ENCODE data around the gene PRSS37. TPM values are rescaled to one million over a fixed set of nuclear protein-coding genes. Genes with fewer than 3 reads are reported as not detected.

The PRSS37 gene
- total RNA-seq, 1 donor from 2014 or later = not detected

GRCh38 chr7:141876371-141876770 is 35.1 kb upstream of the PRSS37 start:
- no peaks in the 10 kb centered on the region for H3K27me3 Mint-ChIP-seq
- H3K9me3 Mint-ChIP-seq (ENCODE audit: low read depth) = peaks cover 3% of the 10 kb centered on the region
- no peak overlapping the region for H3K27ac Mint-ChIP-seq
- TF ChIP-seq, protein P1, sequence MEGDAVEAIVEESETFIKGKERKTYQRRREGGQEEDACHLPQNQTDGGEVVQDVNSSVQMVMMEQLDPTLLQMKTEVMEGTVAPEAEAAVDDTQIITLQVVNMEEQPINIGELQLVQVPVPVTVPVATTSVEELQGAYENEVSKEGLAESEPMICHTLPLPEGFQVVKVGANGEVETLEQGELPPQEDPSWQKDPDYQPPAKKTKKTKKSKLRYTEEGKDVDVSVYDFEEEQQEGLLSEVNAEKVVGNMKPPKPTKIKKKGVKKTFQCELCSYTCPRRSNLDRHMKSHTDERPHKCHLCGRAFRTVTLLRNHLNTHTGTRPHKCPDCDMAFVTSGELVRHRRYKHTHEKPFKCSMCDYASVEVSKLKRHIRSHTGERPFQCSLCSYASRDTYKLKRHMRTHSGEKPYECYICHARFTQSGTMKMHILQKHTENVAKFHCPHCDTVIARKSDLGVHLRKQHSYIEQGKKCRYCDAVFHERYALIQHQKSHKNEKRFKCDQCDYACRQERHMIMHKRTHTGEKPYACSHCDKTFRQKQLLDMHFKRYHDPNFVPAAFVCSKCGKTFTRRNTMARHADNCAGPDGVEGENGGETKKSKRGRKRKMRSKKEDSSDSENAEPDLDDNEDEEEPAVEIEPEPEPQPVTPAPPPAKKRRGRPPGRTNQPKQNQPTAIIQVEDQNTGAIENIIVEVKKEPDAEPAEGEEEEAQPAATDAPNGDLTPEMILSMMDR (IDR thresholded peaks at IDR 0.05; ENCODE audit: unreplicated experiment) = no peak
- H3K36me3 Mint-ChIP-seq (ENCODE audit: insufficient read depth) = no peaks in the 10 kb centered on the region
- H3K4me3 Mint-ChIP-seq (ENCODE audit: low read depth) = no peak overlapping the region
- no peak for DNase-seq (ENCODE audit: low spot score, unreplicated experiment)
- H3K4me1 Mint-ChIP-seq (ENCODE audit: low read depth) = no peaks in the 10 kb centered on the region

GRCh38 chr7:141875453-141875852 is 34.2 kb upstream of the PRSS37 start:
- H3K27me3 Mint-ChIP-seq = no peaks in the 10 kb centered on the region
- no peak overlapping the region for H3K27ac Mint-ChIP-seq
- DNase-seq (ENCODE audit: low spot score, unreplicated experiment) = no peak
- H3K4me1 Mint-ChIP-seq (ENCODE audit: low read depth) = no peaks in the 10 kb centered on the region
- no peak overlapping the region for H3K4me3 Mint-ChIP-seq (ENCODE audit: low read depth)
- TF ChIP-seq, protein P1 (IDR thresholded peaks at IDR 0.05; ENCODE audit: unreplicated experiment) = no peak
- peaks cover 3% of the 10 kb centered on the region for H3K9me3 Mint-ChIP-seq (ENCODE audit: low read depth)
- H3K36me3 Mint-ChIP-seq (ENCODE audit: insufficient read depth) = no peaks in the 10 kb centered on the region

- Mint-ChIP-seq H3K9me3 (ENCODE audit: low read depth) (peaks cover 9% of the 10 kb centered on the region), H3K4me3 (ENCODE audit: low read depth) (no peak overlapping the region), H3K4me1 (ENCODE audit: low read depth) (no peaks in the 10 kb centered on the region), H3K27ac (no peak overlapping the region), H3K36me3 (ENCODE audit: insufficient read depth) (no peaks in the 10 kb centered on the region), H3K27me3 (no peaks in the 10 kb centered on the region)
- TF ChIP-seq, protein P1 (IDR thresholded peaks at IDR 0.05; ENCODE audit: unreplicated experiment) = no peak
- no peak for DNase-seq (ENCODE audit: low spot score, unreplicated experiment)
Measured at GRCh38 chr7:141874787-141875186, 33.5 kb upstream of the PRSS37 start.

- no peaks in the 10 kb centered on the region for H3K4me1 Mint-ChIP-seq (ENCODE audit: low read depth)
- no peaks in the 10 kb centered on the region for H3K27me3 Mint-ChIP-seq
- H3K36me3 Mint-ChIP-seq (ENCODE audit: insufficient read depth) = no peaks in the 10 kb centered on the region
- no peak overlapping the region for H3K4me3 Mint-ChIP-seq (ENCODE audit: low read depth)
- TF ChIP-seq, protein P1 (IDR thresholded peaks at IDR 0.05; ENCODE audit: unreplicated experiment) = no peak
- no peak overlapping the region for H3K27ac Mint-ChIP-seq
- DNase-seq (ENCODE audit: low spot score, unreplicated experiment) = no peak
- peaks cover 6% of the 10 kb centered on the region for H3K9me3 Mint-ChIP-seq (ENCODE audit: low read depth)
Measured at GRCh38 chr7:141872931-141873330, 31.6 kb upstream of the PRSS37 start.

- no peaks in the 10 kb centered on the region for H3K27me3 Mint-ChIP-seq
- no peak overlapping the region for H3K4me3 Mint-ChIP-seq (ENCODE audit: low read depth)
- TF ChIP-seq, protein P1 (IDR thresholded peaks at IDR 0.05; ENCODE audit: unreplicated experiment) = no peak
- H3K4me1 Mint-ChIP-seq (ENCODE audit: low read depth) = no peaks in the 10 kb centered on the region
- no peak for DNase-seq (ENCODE audit: low spot score, unreplicated experiment)
- H3K36me3 Mint-ChIP-seq (ENCODE audit: insufficient read depth) = no peaks in the 10 kb centered on the region
- H3K27ac Mint-ChIP-seq = no peak overlapping the region
- peaks cover 6% of the 10 kb centered on the region for H3K9me3 Mint-ChIP-seq (ENCODE audit: low read depth)
Measured at GRCh38 chr7:141866974-141867373, 25.7 kb upstream of the PRSS37 start.

Measured in progenitor cell of endocrine pancreas (in vitro differentiated cells).